GM19397 (cell line): ENCODE results near the gene BMP6.

ENCODE experiments used
- ATAC-seq: cut with Tn5 transposase; IDR thresholded peaks from one replicate; pipeline ENCODE4 v1.9.1; 2021; ENCODE audit warnings: mild to moderate bottlenecking, moderate library complexity; ENCODE audit not compliant: unreplicated experiment

BMP6 gene

GRCh38 chr6:7725849-7726415, at the start of gene BMP6:
Gene BMP6, plus strand, starts transcription at chr6:7726099. Its CDS starts 857 bp downstream, at chr6:7726956.
- peak; percentile 72 for ATAC-seq

DNA sequence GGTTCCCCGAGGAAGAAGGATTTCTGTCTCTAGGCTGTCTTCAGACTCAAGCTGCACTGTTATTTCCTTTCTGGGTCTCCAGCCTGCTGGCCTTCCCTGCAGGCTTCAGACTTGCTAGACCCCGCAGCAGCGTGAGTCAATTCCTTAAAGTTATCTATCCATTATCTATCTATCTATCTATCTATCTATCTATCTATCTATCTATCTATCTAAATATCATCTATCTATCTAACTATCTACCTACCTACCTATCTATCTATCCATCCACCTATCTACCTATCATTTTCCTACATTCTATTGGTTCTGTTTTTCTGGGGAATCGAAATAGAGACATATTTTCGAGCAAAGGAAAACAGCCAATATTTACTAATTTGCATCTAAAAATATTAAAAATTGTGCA, 48.7 kb upstream of the BMP6 start:
- no peak for ATAC-seq

GRCh38 chr6:7680393-7681075, 45.4 kb upstream of the BMP6 start:
- ATAC-seq: no peak

DNA sequence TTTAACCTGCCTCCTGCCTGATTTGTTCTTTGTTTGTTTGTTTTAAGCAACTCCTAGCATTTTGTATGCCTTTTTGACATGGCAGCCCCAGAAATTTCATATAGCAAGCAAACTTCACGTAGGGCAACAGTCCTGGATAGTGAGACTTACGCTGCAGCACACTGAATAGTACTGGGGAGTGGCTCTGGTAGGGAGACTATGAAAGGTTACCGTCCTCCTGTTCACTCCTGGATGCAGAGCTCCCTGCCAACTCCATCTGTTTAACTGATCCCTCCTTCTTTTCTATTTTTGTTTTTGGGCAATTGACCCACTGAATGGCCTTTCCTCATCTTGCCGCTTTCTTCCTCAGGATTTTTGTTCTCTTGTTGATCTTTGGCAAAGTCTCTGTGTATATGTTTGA, 44.5 kb upstream of the BMP6 start:
- no peak for ATAC-seq

GRCh38 chr6:7684076-7684475, 41.8 kb upstream of the BMP6 start:
- no peak for ATAC-seq

GRCh38 chr6:7684843-7685242, 41.1 kb upstream of the BMP6 start:
- no peak for ATAC-seq

- ATAC-seq: no peak
Measured at GRCh38 chr6:7685276-7685675, 40.6 kb upstream of the BMP6 start.

- no peak for ATAC-seq
Measured at GRCh38 chr6:7687145-7688111, 38.5 kb upstream of the BMP6 start.

DNA sequence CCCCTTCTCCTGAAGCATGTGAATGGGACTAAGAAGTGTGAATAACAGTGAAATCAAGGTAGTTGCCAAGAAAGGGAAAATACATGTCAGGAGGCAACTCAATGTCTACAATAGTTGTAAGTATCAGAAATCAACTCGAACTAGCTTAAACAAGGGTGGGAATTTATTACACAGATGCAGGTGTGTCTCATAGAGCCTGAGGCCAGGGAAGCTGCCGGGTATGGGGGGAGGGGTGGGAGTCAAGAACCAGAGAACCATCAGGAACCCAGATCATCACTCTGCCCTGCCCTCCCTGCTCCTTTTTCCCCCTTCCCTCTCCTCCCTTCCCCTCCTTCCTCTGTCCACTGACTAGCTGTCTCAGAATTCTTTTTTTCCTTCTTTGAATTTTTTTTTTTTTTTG, 34.9 kb upstream of the BMP6 start:
- no peak for ATAC-seq

DNA sequence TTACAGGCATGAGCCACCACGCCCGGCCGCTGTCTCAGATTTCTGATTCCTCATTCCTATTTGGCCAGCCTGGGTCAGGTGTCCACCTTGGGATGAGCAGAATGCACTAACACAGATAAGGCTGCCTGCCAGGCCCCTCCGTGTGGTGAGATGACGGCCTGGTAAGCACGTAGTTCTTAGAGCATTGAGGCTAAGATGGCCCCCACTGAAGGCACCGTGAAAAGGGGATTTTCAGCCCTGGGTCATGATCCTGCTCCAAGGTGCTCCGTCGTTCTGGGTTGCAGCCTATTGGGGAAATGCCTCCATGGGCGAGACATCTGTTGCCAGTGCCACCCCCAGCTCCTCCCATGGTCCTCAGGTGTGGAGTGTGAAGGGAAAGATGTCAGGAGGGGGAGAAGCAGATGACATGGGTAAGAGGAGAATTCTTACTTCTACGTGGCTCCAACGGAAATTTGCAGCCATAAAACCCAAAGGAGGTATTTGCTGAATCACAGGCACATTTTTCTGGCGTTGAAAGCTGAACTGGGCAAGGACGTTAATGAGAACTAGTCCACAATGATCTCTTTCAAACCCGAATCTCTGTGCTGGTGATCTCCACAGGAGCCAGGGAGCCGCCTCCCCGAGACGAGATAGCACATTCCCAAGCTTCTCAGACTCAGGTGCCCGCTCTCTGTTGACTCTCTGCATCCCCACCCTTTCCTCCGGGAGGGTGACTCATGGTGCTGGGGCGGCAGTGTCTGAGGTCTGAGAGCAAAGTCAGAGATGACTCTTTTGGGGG, 34.0 kb upstream of the BMP6 start:
- no peak for ATAC-seq

- no peak for ATAC-seq
Measured at GRCh38 chr6:7692453-7692784, 33.5 kb upstream of the BMP6 start.

DNA sequence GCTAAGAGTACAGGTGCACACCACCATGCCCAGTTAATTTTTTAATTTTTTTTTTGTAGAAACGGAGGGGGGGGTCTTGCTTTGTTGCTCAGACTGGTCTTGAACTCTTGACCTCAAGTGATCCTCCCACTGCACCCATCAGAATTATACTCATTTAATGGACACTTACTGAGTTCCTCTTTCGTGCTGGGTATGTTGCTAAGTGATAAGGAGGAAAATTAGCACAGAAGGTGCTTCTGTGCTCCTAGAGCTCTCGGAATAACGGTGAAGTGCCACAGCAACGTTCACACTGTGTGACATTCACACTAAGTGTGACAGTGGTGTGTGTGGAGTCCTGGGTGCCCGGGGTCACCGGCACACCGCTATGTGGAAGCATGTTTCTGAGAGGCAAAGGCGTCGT, 32.1 kb upstream of the BMP6 start:
- no peak for ATAC-seq

GRCh38 chr6:7696061-7696460, 29.8 kb upstream of the BMP6 start:
- no peak for ATAC-seq

- ATAC-seq: no peak
Measured at GRCh38 chr6:7697432-7697819, 28.5 kb upstream of the BMP6 start.

DNA sequence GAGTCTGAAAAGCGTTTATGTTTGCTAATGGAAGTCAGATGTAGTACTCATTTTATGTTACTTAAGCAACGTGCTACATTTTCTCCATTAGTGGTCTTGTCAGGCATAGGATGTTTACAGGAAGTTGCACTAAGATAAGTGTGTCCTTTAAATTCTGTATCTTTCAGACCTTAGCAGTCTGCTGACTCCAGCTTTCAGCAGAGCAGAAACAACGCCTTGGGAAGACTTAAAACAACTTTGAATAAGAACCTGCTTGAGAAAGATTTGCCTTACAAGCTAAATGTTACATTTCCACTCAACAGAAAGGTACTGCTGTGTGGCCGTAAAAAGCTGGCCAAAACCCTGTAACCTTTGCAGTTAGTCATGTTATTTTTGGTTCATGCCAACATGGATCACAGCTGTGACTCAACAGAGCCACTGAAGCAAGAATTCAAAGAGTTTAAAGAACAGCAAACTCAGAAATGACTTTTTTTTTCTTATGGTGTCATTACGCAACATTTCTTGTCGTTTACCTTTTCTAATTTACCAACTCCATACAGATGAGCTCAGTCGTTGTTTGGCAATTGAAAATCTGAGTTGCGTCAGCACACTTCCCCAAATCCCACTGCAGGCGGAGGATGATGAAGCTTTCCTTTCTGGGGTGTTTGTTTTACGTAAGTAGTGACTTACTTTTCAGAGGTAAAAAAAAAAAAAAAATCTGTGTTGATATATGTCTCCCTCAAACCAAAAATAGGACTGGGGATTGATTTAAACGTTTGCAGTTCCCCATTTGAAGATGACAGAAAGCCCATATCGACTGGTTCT, 27.9 kb upstream of the BMP6 start:
- ATAC-seq: no peak

GRCh38 chr6:7701212-7701834, 24.6 kb upstream of the BMP6 start:
- no peak for ATAC-seq

DNA sequence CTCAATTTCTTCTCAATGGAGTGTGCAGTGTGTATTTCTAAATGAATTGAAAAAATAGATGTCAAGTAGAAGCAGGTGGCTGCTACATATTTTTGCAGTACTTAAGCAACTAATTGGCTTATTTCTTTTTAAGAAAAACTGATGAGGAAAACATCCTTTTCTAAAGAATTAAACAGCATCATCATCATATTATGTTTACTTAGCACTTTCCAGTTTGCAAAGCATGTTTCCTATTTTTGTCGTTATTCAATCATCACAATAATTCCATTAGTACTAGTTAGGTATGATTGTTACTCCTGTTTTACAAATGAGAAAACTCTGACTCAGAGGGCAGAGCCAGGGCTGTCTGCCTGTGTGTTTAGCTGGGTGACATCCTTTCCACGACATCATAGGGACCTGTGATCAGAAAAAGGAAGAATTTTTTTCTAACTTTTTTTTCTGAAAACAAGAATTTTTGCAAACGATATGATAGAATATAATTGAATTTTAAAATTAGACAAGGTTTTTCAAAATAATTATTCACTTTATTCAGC, 22.7 kb upstream of the BMP6 start:
- ATAC-seq: no peak

- ATAC-seq: no peak
Measured at GRCh38 chr6:7705483-7705882, 20.4 kb upstream of the BMP6 start.

- ATAC-seq: no peak
Measured at GRCh38 chr6:7706269-7706668, 19.6 kb upstream of the BMP6 start.

DNA sequence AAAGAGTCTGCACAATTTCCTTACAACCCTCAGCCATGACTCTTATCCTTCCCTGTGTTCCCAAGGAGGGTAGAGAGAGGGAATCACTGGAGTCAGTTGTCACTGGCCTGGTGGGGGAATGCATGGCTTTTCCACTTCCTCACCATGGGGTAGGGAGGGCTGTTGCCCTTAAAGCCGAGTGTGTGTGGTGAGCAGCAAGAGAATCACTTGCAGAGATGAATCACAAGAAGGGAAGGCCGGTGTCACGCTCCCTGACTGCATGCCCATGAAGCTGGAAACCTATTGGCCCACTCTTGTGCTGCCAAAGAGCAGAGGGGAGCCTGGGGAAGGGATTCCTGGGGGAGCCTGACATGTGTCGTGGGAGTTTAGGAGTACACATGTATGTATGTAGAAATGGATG, 18.1 kb upstream of the BMP6 start:
- no peak for ATAC-seq
